Dendritic cell treated with granulocyte-macrophage colony-stimulating factor and Interleukin-4, amounts not matched to agents 40 ng/mL and 50 ng/mL, for 4 days (primary cell): ENCODE results near the gene UBE2D3.
"Not testable (repeated sequence)": the region's sequence is repeated elsewhere in the genome, so short reads cannot be mapped to it uniquely, and the experiment has no call there.

Experiments used
- H3K27ac Mint-ChIP-seq: one replicate; pipeline ENCODE4 v1.8.0; 2022; ENCODE audit warnings: mild to moderate bottlenecking, mixed read lengths
- H3K27me3 Mint-ChIP-seq: one replicate; pipeline ENCODE4 v1.8.0; 2022; ENCODE audit warnings: mild to moderate bottlenecking, mixed read lengths
- H3K36me3 Mint-ChIP-seq: one replicate; pipeline ENCODE4 v1.8.0; 2022; ENCODE audit warnings: low read depth, mixed read lengths
- H3K4me1 Mint-ChIP-seq: one replicate; pipeline ENCODE4 v1.8.0; 2022; ENCODE audit warnings: low read depth, mixed read lengths
- H3K4me3 Mint-ChIP-seq: one replicate; pipeline ENCODE4 v1.8.0; 2022; ENCODE audit warnings: mild to moderate bottlenecking, moderate library complexity, mixed read lengths
- H3K9me3 Mint-ChIP-seq: one replicate; pipeline ENCODE4 v1.8.0; 2022; ENCODE audit warnings: mixed read lengths
- intact Hi-C: fragments of 100-400 bp; cut with micrococcal nuclease; formaldehyde crosslinking; loops from one replicate; pipeline ENCODE4 v1.15.0; 2022

UBE2D3 gene

DNA sequence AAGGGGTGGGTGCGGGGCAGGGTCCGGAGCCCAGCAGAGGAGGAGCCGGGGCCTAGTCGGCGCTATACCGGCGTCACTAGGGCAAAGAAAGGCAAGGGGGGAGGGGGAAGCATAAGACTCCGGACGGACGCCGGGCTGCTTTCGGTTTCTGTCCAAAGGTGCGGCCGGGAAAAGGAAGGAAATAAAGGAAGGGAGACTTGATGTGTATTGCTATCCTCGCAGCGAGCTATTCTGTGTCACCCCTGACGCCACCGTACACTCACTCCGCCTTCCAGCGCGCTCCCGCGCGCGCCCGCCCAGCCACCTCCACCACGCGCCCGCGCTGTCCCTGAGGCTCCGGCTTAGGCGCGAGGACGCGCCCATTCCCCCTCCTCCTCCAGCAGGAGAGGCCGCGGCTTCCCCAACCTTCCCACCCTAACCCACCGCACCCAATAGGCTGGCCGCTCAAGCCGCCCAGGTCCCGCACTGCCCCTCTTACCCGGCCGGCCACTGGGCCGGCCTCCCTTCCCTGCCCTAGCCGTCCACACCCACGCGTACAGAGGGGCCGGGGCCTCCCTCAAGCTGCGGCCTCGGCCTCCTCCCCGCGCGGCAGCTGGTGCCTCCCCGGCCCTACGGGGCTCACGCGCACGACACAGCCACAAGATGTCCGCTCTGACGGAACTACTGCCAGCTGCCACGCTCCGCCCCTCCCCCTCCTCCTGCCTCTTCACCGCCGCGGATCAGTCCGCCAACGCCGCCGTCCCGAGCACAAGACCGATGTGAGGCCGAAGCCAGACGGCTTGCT is at the start of gene UBE2D3:
TSS of gene UBE2D3 (minus strand) at position 662 of the 784 bp plus-strand sequence. CDS start 1,043 bp downstream, outside the sequence.
- Mint-ChIP-seq H3K27ac (no peak within 1 kb of the TSS), H3K4me1 (peaks cover 27% of the 10 kb centered on the region), H3K9me3 (no peaks in the 10 kb centered on the region), H3K36me3 (peaks cover 16% of the 10 kb centered on the region), H3K4me3 (no peak within 1 kb of the TSS), H3K27me3 (no peaks in the 10 kb centered on the region)
- intact Hi-C loops = loop anchor here (1.0 kb wide), 1 partner anchor 67 kb away; the partner anchor contains the start of gene MANBA

- H3K4me1 Mint-ChIP-seq = peaks cover 21% of the 10 kb centered on the region
- intact Hi-C loops = no loop called here
- H3K4me3 Mint-ChIP-seq = peak overlapping the region; percentile 23
- H3K36me3 Mint-ChIP-seq = peaks cover 52% of the 10 kb centered on the region
- peak overlapping the region; percentile 46 for H3K27ac Mint-ChIP-seq
- H3K27me3 Mint-ChIP-seq = no peaks in the 10 kb centered on the region
- peaks cover 4% of the 10 kb centered on the region for H3K9me3 Mint-ChIP-seq
Observed at GRCh38 chr4:102871772-102872171, 44.4 kb upstream of the UBE2D3 start.

- intact Hi-C loops = loop anchor here (2.0 kb wide), 1 partner anchor 109 kb away; the partner anchor contains the start of gene MANBA
Observed at GRCh38 chr4:102869569-102870197, 42.3 kb upstream of the UBE2D3 start.

GRCh38 chr4:102868781-102869568 is 41.6 kb upstream of the UBE2D3 start, which contains the start of gene CISD2:
TSS of gene CISD2 (plus strand) at chr4:102868992. CDS start at chr4:102869085, 93 bp downstream.
- no peaks in the 10 kb centered on the region for H3K9me3 Mint-ChIP-seq
- H3K4me3 Mint-ChIP-seq = peak within 1 kb of the TSS; percentile 92
- intact Hi-C loops = loop anchor here (1.0 to 2.0 kb wide), 2 partner anchors 41 to 108 kb away; partner anchors contain the start of gene MANBA
- peak within 1 kb of the TSS; percentile 96 for H3K27ac Mint-ChIP-seq
- peaks cover 25% of the 10 kb centered on the region for H3K4me1 Mint-ChIP-seq
- H3K36me3 Mint-ChIP-seq = peaks cover 24% of the 10 kb centered on the region
- no peaks in the 10 kb centered on the region for H3K27me3 Mint-ChIP-seq

More at GRCh38 chr4:102869569-102870197, 42.3 kb upstream of the UBE2D3 start:
- H3K27me3 Mint-ChIP-seq = no peaks in the 10 kb centered on the region
- peak overlapping the region; percentile 96 for H3K27ac Mint-ChIP-seq
- no peaks in the 10 kb centered on the region for H3K9me3 Mint-ChIP-seq
- peaks cover 31% of the 10 kb centered on the region for H3K36me3 Mint-ChIP-seq
- H3K4me3 Mint-ChIP-seq = peak overlapping the region; percentile 92
- H3K4me1 Mint-ChIP-seq = peaks cover 21% of the 10 kb centered on the region

DNA sequence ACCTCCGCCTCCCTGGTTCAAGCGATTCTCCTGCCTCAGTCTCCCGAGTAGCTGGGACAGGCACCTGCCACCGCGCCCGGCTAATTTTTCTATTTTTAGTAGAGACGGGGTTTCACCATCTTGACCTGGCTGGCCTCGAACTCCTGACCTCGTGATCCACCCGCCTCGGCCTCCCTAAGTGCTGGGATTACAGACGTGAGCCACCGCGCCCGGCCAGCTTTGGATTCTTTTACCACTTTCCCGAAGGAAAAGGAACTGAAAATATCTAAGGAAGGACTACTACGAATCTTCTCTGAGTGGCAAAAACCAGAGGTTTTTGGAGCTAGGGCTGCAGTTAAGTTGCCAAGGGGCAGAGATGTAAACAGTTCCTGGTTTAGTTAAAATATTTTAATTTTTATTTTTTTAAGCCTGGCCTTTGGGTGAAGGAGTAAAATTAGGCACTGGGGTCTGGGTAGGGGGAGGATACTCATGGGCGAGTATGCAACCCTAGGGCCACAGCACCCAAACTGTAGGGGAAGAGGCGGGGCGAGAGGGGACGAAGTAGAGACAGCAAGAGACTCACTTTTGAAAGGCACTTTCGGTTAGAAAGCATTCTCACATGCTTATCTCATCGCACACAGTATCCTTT is 40.9 kb upstream of the UBE2D3 start:
- Mint-ChIP-seq H3K27ac (peak overlapping the region; percentile 96), H3K4me1 (peaks cover 30% of the 10 kb centered on the region), H3K27me3 (no peaks in the 10 kb centered on the region), H3K36me3 (peaks cover 17% of the 10 kb centered on the region), H3K9me3 (no peaks in the 10 kb centered on the region), H3K4me3 (peak overlapping the region; percentile 92)
- intact Hi-C loops = loop anchor here (1.0 to 2.0 kb wide), 2 partner anchors 40 to 107 kb away; partner anchors contain the start of gene MANBA

DNA sequence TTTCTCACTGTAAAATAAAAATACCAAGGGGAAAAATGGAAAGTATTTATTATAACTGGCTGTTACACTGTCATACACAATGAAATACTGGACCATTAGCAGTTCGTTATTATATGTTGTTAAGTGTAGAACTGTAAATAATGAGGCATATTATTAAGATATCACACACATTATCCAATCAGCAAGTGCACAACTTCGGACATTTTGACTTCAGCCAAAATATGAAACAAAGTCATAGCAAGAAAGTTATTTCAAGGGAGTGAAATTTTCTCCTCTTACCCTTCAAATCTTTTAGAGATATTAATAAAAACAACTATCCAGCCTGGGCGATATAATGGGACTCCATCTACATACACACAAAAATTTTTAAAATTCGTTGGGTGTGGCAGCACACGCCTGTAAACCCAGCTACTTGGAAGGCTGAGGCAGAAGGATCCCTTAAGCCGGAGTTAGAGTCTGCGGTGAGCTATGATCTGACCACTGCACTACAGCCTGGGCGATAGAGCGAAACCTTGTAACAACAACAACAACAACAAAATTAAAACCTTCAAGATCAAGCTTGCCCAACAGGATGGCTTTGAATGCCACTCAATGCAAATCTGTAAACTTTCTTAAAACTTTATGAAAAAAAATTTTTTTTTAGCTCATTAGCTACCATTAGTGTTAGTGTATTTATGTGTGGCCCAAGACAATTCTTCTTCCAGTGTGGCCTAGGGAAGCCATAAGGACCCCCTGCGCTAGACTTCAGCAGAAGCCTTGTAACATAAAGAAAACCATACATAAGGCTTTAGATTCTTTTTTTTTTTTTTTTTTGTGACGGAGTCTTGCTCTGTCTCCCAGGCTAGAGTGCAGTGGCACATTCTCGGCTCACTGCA is 40.2 kb upstream of the UBE2D3 start:
- peak overlapping the region; percentile 92 for H3K4me3 Mint-ChIP-seq
- no peaks in the 10 kb centered on the region for H3K27me3 Mint-ChIP-seq
- H3K36me3 Mint-ChIP-seq = peaks cover 9% of the 10 kb centered on the region
- intact Hi-C loops = loop anchor here (1.0 to 2.0 kb wide), 2 partner anchors 39 to 107 kb away; partner anchors contain the start of gene MANBA
- H3K4me1 Mint-ChIP-seq = peaks cover 30% of the 10 kb centered on the region
- H3K27ac Mint-ChIP-seq = peak overlapping the region; percentile 96
- no peaks in the 10 kb centered on the region for H3K9me3 Mint-ChIP-seq

GRCh38 chr4:102865327-102865726 is 38.0 kb upstream of the UBE2D3 start:
- intact Hi-C loops, H3K27me3 Mint-ChIP-seq, H3K4me3 Mint-ChIP-seq, H3K9me3 Mint-ChIP-seq, H3K27ac Mint-ChIP-seq: not testable (repeated sequence)
- peaks cover 10% of the 10 kb centered on the region for H3K36me3 Mint-ChIP-seq
- H3K4me1 Mint-ChIP-seq = peaks cover 43% of the 10 kb centered on the region

DNA sequence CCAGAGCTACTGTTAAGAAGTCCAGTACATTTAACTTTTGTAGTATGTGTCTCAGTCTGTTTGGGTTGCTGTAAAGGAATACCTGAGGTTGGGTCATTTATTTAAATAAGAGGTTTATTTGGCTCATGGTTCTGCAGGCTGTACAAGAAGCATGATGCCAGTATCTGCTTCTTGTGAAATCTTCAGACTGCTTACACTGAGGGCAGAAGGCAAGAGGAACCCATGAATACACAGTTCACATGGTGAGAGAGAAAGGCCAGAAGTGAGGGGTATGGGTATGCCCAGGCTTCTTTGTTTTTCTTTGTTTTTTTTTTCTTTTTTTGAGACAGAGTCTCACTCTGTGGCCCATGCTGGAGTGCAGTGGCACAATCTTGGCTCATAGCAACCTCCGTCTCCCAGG is 35.4 kb upstream of the UBE2D3 start:
- peaks cover 45% of the 10 kb centered on the region for H3K4me1 Mint-ChIP-seq
- no peak overlapping the region for H3K4me3 Mint-ChIP-seq
- H3K27ac Mint-ChIP-seq = peak overlapping the region; percentile 71
- no peaks in the 10 kb centered on the region for H3K27me3 Mint-ChIP-seq
- peaks cover 20% of the 10 kb centered on the region for H3K9me3 Mint-ChIP-seq
- peaks cover 18% of the 10 kb centered on the region for H3K36me3 Mint-ChIP-seq
- intact Hi-C loops = no loop called here

DNA sequence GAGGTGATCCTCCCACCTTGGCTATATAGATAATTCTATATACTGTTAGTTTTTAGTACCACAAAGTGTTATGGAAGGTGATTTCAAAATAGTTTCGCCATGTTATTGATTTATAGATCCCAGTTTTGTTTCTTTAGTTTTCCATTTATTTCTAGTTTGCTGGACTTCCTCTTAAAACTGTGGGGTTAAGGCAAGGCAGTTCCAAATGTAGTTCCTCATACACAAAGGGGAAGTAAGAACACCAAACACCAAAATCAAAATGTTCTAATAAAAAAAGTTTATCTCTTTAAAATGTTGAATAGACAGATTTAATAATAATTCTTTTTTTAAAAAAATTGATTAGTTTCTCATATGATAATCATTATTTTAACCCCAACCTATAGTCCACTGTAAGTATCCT is 34.7 kb upstream of the UBE2D3 start:
- H3K4me3 Mint-ChIP-seq = peak overlapping the region; percentile 46
- intact Hi-C loops = no loop called here
- H3K36me3 Mint-ChIP-seq = peaks cover 18% of the 10 kb centered on the region
- no peaks in the 10 kb centered on the region for H3K27me3 Mint-ChIP-seq
- H3K4me1 Mint-ChIP-seq = peaks cover 39% of the 10 kb centered on the region
- H3K9me3 Mint-ChIP-seq = peaks cover 20% of the 10 kb centered on the region
- H3K27ac Mint-ChIP-seq = peak overlapping the region; percentile 71

DNA sequence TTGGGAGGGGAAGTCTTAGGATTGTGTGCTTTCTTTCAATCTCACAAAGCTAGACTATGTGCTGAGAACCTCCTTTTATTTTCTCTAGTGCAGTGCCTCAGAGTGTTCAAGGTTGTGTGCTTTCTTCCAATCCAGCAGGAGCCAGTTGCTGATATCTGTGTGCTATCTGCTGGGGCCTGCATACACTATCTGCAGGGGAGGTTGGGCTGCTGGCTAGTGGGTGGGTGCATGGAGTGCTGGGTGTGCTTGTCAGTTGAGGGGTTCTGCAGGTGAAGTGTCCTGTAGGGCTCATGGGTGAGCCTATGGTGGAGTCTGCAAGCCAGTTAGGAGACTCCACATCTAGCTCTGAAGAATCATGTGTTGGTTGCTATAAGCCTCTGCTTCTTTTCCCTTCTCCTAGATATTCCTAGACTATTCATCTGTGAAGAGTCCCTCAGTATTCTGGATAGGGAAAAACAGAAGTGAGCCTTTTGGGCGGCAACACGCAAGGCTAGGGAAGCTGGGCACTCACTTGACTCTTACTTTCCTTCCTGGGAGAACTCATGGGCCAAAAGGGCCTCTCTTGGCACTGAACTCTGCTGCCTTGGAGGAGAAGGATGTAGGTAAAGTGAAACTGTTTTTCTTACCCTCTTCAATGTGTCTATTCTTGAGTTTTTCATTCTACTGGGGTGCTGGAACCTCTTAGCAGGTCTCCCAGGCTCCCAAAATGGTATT is 33.4 kb upstream of the UBE2D3 start:
- peak overlapping the region; percentile 79 for H3K27ac Mint-ChIP-seq
- H3K27me3 Mint-ChIP-seq = no peaks in the 10 kb centered on the region
- H3K9me3 Mint-ChIP-seq = peaks cover 20% of the 10 kb centered on the region
- H3K36me3 Mint-ChIP-seq = peaks cover 18% of the 10 kb centered on the region
- H3K4me3 Mint-ChIP-seq = no peak overlapping the region
- H3K4me1 Mint-ChIP-seq = peaks cover 39% of the 10 kb centered on the region
- intact Hi-C loops = no loop called here

DNA sequence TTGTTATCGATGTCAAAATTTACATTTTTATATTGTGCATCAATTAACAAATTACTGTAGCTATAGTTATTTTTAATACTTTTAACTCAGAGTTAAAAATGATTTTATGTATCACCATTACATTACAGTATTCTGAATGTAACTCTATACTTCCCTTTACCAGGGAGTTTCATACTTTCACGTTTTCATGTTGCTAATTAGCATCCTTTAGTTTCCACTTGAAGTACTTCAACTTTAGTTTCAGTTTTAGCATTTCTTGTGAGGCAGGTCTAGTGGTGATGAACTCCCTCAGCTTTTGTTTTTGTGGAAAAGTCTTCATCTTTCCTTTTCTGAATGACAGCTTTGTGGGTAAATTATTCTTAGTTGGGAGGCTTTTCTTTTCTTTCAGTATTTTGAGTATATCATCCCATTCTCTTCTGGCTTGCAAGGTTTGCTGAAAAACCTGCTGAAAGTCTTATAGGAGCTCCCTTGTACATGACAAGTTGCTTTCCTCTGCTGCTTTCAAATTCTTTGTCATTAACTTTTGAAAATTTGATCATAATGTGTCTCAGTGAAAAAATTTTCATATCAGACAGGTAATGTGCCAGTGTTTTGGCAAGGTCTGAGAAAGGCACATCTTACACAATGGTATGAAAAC is 31.6 kb upstream of the UBE2D3 start:
- intact Hi-C loops = no loop called here

GRCh38 chr4:102850370-102850769 is 23.0 kb upstream of the UBE2D3 start:
- Mint-ChIP-seq H3K27ac (no peak overlapping the region), H3K9me3 (no peaks in the 10 kb centered on the region)
- intact Hi-C loops = no loop called here

More for the DNA sequence above, 31.6 kb upstream of the UBE2D3 start:
- peaks cover 18% of the 10 kb centered on the region for H3K36me3 Mint-ChIP-seq
- H3K4me1 Mint-ChIP-seq = peaks cover 40% of the 10 kb centered on the region
- H3K27ac Mint-ChIP-seq = no peak overlapping the region
- peaks cover 20% of the 10 kb centered on the region for H3K9me3 Mint-ChIP-seq
- H3K27me3 Mint-ChIP-seq = no peaks in the 10 kb centered on the region
- no peak overlapping the region for H3K4me3 Mint-ChIP-seq

More at GRCh38 chr4:102850370-102850769, 23.0 kb upstream of the UBE2D3 start:
- H3K4me3 Mint-ChIP-seq = no peak overlapping the region
- H3K4me1 Mint-ChIP-seq = peaks cover 5% of the 10 kb centered on the region
- H3K27me3 Mint-ChIP-seq = no peaks in the 10 kb centered on the region
- H3K36me3 Mint-ChIP-seq = no peaks in the 10 kb centered on the region
